K562 (cell line): ENCODE measurements around the gene PPP1R15A. TPM values are rescaled to one million over a fixed set of nuclear protein-coding genes. Genes with fewer than 3 reads are reported as not detected.

ENCODE experiments used
- ATAC-seq: fragments of 200-7000 bp; cut with Tn5 transposase; 3 replicates; pipeline ENCODE4 v1.9.1; 2020; ENCODE audit warnings: moderate library complexity
- BruUV-seq: library from RNA; stranded (reverse); fragments of 400-500 nt; replicated peaks from 2 replicates; lab custom pipeline; 2021; lab: Mats Ljungman, UMichigan
- CTCF ChIA-PET: fragments of 300-600 bp; formaldehyde crosslinking; extraction: SDS; loops from one replicate; lab custom pipeline; 2021; ENCODE audit warnings: low intra/inter-chr PET ratio; lab: Yijun Ruan, JAX
- POLR2A ChIA-PET: fragments of 300-600, 350-650 bp; sonication (Branson Sonifier 250); formaldehyde crosslinking; extraction: SDS; loops from one replicate; lab custom pipeline; 2021; ENCODE audit warnings: antibody characterized with exemption, inconsistent platforms; lab: Yijun Ruan, JAX
- DNase-seq, 4 experiments: peaks; one replicate each; pipeline versions ENCODE4 v3.0.0 to v3.0.0-alpha.2; 2011 to 2018; ENCODE audit warnings: low spot score in 3 of 4, mixed read lengths in 3 of 4; ENCODE audit errors: extremely low read depth in 1 of 4
- FAIRE-seq: peaks from 2 replicates; lab custom pipeline; 2011; peaks lifted over from hg19 to GRCh38; lab: Jason Lieb, UNC
- H2AFZ ChIP-seq: 2 replicates; pipeline ENCODE4 v1.6.0; 2011; ENCODE audit warnings: low read depth, low read length, control low read depth, inconsistent platforms
- H3K27ac ChIP-seq: fragments of 200-600 bp; 3 replicates; pipeline ENCODE4 v1.8.0; 2011; ENCODE audit warnings: low read depth, mild to moderate bottlenecking, control low read depth, inconsistent platforms, low read length, moderate library complexity, mixed read lengths; ENCODE audit errors: extremely low read depth
- H3K27me3 ChIP-seq, 2 experiments: fragments of 300-600 bp in 1 of 2; 2 replicates in 1 of 2; 3 replicates in 1 of 2; pipeline versions ENCODE4 v1.6.0 to v1.8.0; 2011; ENCODE audit warnings: inconsistent platforms in 2 of 2, low read length in 2 of 2, mild to moderate bottlenecking in 1 of 2, mixed read lengths in 1 of 2, moderate library complexity in 1 of 2; ENCODE audit not compliant: control insufficient read depth in 2 of 2, insufficient read depth in 2 of 2
- H3K36me3 ChIP-seq: fragments of 300-600 bp; 3 replicates; pipeline ENCODE4 v1.8.0; 2011; ENCODE audit warnings: mild to moderate bottlenecking, low read length, inconsistent platforms; ENCODE audit not compliant: control insufficient read depth, insufficient read depth
- H3K4me1 ChIP-seq, 2 experiments: fragments of 200-600 bp in 1 of 2; replicated peaks in 1 of 2; 2 replicates in 1 of 2; 3 replicates in 1 of 2; pipeline versions ENCODE4 v1.5.1 to v1.8.0; 2011; ENCODE audit warnings: inconsistent platforms in 2 of 2, low read length in 2 of 2, mild to moderate bottlenecking in 1 of 2, mixed read lengths in 1 of 2, moderate library complexity in 1 of 2; ENCODE audit not compliant: control insufficient read depth in 2 of 2, insufficient read depth in 2 of 2
- H3K4me2 ChIP-seq: 2 replicates; pipeline ENCODE4 v1.6.1; 2011; ENCODE audit warnings: low read length, control low read depth, inconsistent platforms, mixed read lengths; ENCODE audit not compliant: insufficient read depth
- H3K4me3 ChIP-seq: fragments of 200-600 bp; sonication (generic), shearing (Covaris generic); 2 replicates; pipeline ENCODE4 v1.5.1; 2016; ENCODE audit warnings: control low read depth, inconsistent platforms
- H3K79me2 ChIP-seq: fragments of 200-600 bp; 3 replicates; pipeline ENCODE4 v1.8.0; 2011; ENCODE audit warnings: low read length, inconsistent platforms; ENCODE audit not compliant: control insufficient read depth, insufficient read depth
- H3K9ac ChIP-seq, 2 experiments: 2 replicates each; pipeline versions ENCODE4 v1.6.0 to v1.6.1; 2011; ENCODE audit warnings: low read depth in 2 of 2, low read length in 2 of 2, control low read depth in 1 of 2, inconsistent platforms in 1 of 2, mild to moderate bottlenecking in 1 of 2, mixed read lengths in 1 of 2; ENCODE audit not compliant: insufficient read depth in 1 of 2
- H3K9me1 ChIP-seq: one replicate; pipeline ENCODE4 v1.6.0; 2011; ENCODE audit warnings: inconsistent platforms, mild to moderate bottlenecking, low read length, moderate library complexity; ENCODE audit not compliant: control insufficient read depth, insufficient read depth
- H3K9me3 ChIP-seq: replicated peaks from 2 replicates; pipeline ENCODE4 v1.5.1; 2011; ENCODE audit warnings: low read depth, low read length, inconsistent platforms; ENCODE audit not compliant: control insufficient read depth, insufficient read depth
- H4K20me1 ChIP-seq: replicated peaks from 2 replicates; pipeline ENCODE4 v1.6.1; 2011; ENCODE audit warnings: low read length, inconsistent platforms, mixed read lengths; ENCODE audit not compliant: control insufficient read depth, insufficient read depth
- ARID1B ChIP-seq: fragments of 450-650 bp; IDR thresholded peaks from 2 replicates; pipeline ENCODE4 v1.6.1; 2016; ENCODE audit warnings: antibody characterized with exemption, mild to moderate bottlenecking, inconsistent platforms
- COPS2 ChIP-seq: fragments of 450-650 bp; conservative IDR thresholded peaks from 2 replicates; pipeline ENCODE4 v1.6.1; 2016; ENCODE audit warnings: mild to moderate bottlenecking, moderate library complexity
- ELF4 ChIP-seq: fragments of 450-650 bp; formaldehyde crosslinking; IDR thresholded peaks from 2 replicates; pipeline ENCODE4 v1.4.0; 2022; ENCODE audit warnings: missing genetic modification characterization
- ETS2 ChIP-seq: IDR thresholded peaks from 2 replicates; pipeline ENCODE4 v1.6.1; 2016; ENCODE audit warnings: borderline replicate concordance, missing genetic modification characterization, mild to moderate bottlenecking, moderate library complexity, missing compliant biosample characterization; ENCODE audit not compliant: poor library complexity, severe bottlenecking
- FOXJ3 ChIP-seq: sonication (generic); formaldehyde crosslinking; IDR thresholded peaks from 2 replicates; pipeline ENCODE4 v1.4.0; 2020; ENCODE audit warnings: mild to moderate bottlenecking, missing genetic modification reagents
- GABPB2 ChIP-seq: fragments of 250-450 bp; sonication (Bioruptor Pico); conservative IDR thresholded peaks from 2 replicates; pipeline ENCODE4 v1.5.1; 2021; ENCODE audit warnings: mild to moderate bottlenecking
- GTF2A2 ChIP-seq: IDR thresholded peaks from 2 replicates; pipeline ENCODE4 v1.6.1; 2016; ENCODE audit warnings: mild to moderate bottlenecking, missing genetic modification characterization, missing compliant biosample characterization
- HCFC1 ChIP-seq: IDR thresholded peaks from 2 replicates; pipeline ENCODE4 v1.6.1; 2012; ENCODE audit warnings: low read depth, low read length, improper control_type of control experiment
- KLF10 ChIP-seq: fragments of 250-450 bp; sonication (Bioruptor Pico); IDR thresholded peaks from 2 replicates; pipeline ENCODE4 v1.6.1; 2021; ENCODE audit warnings: matching md5 sums
- KLF16 ChIP-seq: IDR thresholded peaks from 2 replicates; pipeline ENCODE4 v1.6.1; 2016; ENCODE audit warnings: antibody characterized with exemption
- NFRKB ChIP-seq: fragments of 450-650 bp; IDR thresholded peaks from 2 replicates; pipeline ENCODE4 v1.6.1; 2016; ENCODE audit warnings: low read depth
- NR3C1 ChIP-seq: sonication (generic); formaldehyde crosslinking; IDR thresholded peaks from 2 replicates; pipeline ENCODE4 v1.8.1; 2022; ENCODE audit warnings: missing genetic modification reagents
- NRF1 ChIP-seq, 2 experiments: fragments of 450-650 bp; IDR thresholded peaks in 1 of 2; conservative IDR thresholded peaks in 1 of 2; 2 replicates each; pipeline ENCODE4 v1.6.1; 2014; ENCODE audit warnings: mild to moderate bottlenecking in 2 of 2
- TCF3 ChIP-seq: sonication (generic); formaldehyde crosslinking; IDR thresholded peaks from 2 replicates; pipeline ENCODE4 v1.4.0; 2020; ENCODE audit warnings: mild to moderate bottlenecking, missing genetic modification reagents
- THRB ChIP-seq: fragments of 450-650 bp; formaldehyde crosslinking; conservative IDR thresholded peaks from 2 replicates; pipeline ENCODE4 v1.4.0; 2022; ENCODE audit warnings: mild to moderate bottlenecking, missing genetic modification characterization
- XRCC3 ChIP-seq: fragments of 450-650 bp; IDR thresholded peaks from 2 replicates; pipeline ENCODE4 v1.6.1; 2017; ENCODE audit warnings: mild to moderate bottlenecking, moderate library complexity
- ZNF347 ChIP-seq: fragments of 450-650 bp; formaldehyde crosslinking; IDR thresholded peaks from 2 replicates; pipeline ENCODE4 v1.4.0; 2020; ENCODE audit warnings: low read depth, mild to moderate bottlenecking, moderate library complexity
- ZNF507 ChIP-seq: conservative IDR thresholded peaks from 2 replicates; pipeline ENCODE4 v1.6.1; 2017; ENCODE audit warnings: missing genetic modification characterization, missing compliant biosample characterization
- WGBS: fragments of 100-300 bp; shearing (Covaris generic); methylation state at CpG from one replicate; pipeline ENCODE4 v1.1.6; 2016; ENCODE audit warnings: low coverage, mixed read lengths; ENCODE audit not compliant: insufficient coverage; ENCODE audit errors: missing lambda C conversion rate; 5-methylcytosine and 5-hydroxymethylcytosine counted together
- in situ Hi-C: fragments of 300-500 bp; cut with MboI; formaldehyde crosslinking; loops from 4 replicates; pipeline ENCODE4 v1.15.0; 2018; ENCODE audit warnings: inconsistent platforms, mixed read lengths
- intact Hi-C: fragments of 100-400 bp; cut with micrococcal nuclease; formaldehyde crosslinking; loops from 2 replicates; pipeline ENCODE4 v1.14.2; 2022
- polyA plus RNA-seq, 8 experiments: library from polyadenylated mRNA; depleted of rRNA in 4 of 8; stranded (reverse) in 5 of 8; unstranded in 3 of 8; fragments of >200 nt; fragmentation: Nextera tagmentation in 2 of 8; fragmentation: Illumina TruSeq in 1 of 8; extraction: Ambion mirVana in 2 of 8; extraction: Trizol in 1 of 8; gene quantifications; 2 replicates each; pipeline versions ENCODE4 v1.2.1 to v1.2.3, GENCODE V29; 2011 to 2014; ENCODE audit warnings: inconsistent platforms in 1 of 8, missing spikeins in 1 of 8
- total RNA-seq, 7 experiments: library from RNA; depleted of rRNA in 6 of 7; stranded (reverse); fragments of >200 nt in 6 of 7; fragmentation: Illumina TruSeq in 2 of 7; extraction: Trizol in 2 of 7; gene quantifications; 2 replicates each; pipeline versions ENCODE4 v1.2.1 to v1.2.3, GENCODE V29; 2011 to 2021; ENCODE audit warnings: low replicate concordance in 1 of 7
- TF ChIP-seq, protein P1 (sequence below): fragments of 450-650 bp; IDR thresholded peaks from 2 replicates; pipeline ENCODE4 v1.6.1; 2016; ENCODE audit warnings: antibody characterized with exemption
- TF ChIP-seq, protein P2 (sequence below): fragments of 450-650 bp; formaldehyde crosslinking; IDR thresholded peaks from 2 replicates; pipeline ENCODE4 v1.4.0; 2022; ENCODE audit warnings: missing genetic modification characterization

Gene PPP1R15A
- total and polyA plus RNA-seq, 9 of the 15 experiments (the other 6 are each of a cell fraction or from before 2014, with no cell fraction given), result 0.42 to 73.7 (median 44.0) TPM

GRCh38 chr19:48872884-48873475 lies 759 bp downstream of the PPP1R15A start:
- no peaks in the 10 kb centered on the region for H3K9me3 ChIP-seq
- POLR2A ChIA-PET, result interaction anchor here (0.6 to 12.2 kb wide), 21 partner anchors 8 to 553 kb away, joined by 3 to 439 read pairs (median 6); partner anchors contain the start of genes BAX, BCAT2, FTL and NUCB1
- peak overlapping the region; percentile 95 for H3K4me2 ChIP-seq
- ATAC-seq (peak; percentile 43), DNase-seq (peak; percentile 54 to 95 (median 73)), FAIRE-seq (peak; percentile 88)
- WGBS, result 0% methylated on average over 14 of the region's 14 CpGs
- H3K27me3 ChIP-seq, result no peaks in the 10 kb centered on the region
- in situ Hi-C loops (loop anchor here (10.0 kb wide), 1 partner anchor 92 kb away; the partner anchor contains the start of gene FTL), intact Hi-C loops (loop anchor here (1.0 to 2.0 kb wide), 2 partner anchors 28 to 94 kb away; partner anchors contain the start of gene NUCB1)
- peaks cover 37% of the 10 kb centered on the region for H4K20me1 ChIP-seq
- peaks cover 55% of the 10 kb centered on the region for H3K79me2 ChIP-seq
- no peak overlapping the region for H2AFZ ChIP-seq
- peaks cover 20 to 42% of the 10 kb centered on the region in 2 experiments for H3K4me1 ChIP-seq
- peak overlapping the region; percentile 87 for H3K4me3 ChIP-seq
- peak overlapping the region; percentile 92 to 93 for H3K9ac ChIP-seq
- H3K36me3 ChIP-seq, result peaks cover 42% of the 10 kb centered on the region
- H3K9me1 ChIP-seq, result no peaks in the 10 kb centered on the region
- peak overlapping the region; percentile 94 for H3K27ac ChIP-seq
- CTCF ChIA-PET, result interaction anchor here (0.5 to 1.1 kb wide), 2 partner anchors 36 to 93 kb away, joined by 3 read pairs; partner anchors contain the start of genes FTL and HSD17B14
- no TSS peak for BruUV-seq
- TF ChIP-seq ZNF507 (no peak), KLF10 (CRISPR knock-in tag) (no peak), COPS2 (no peak), XRCC3 (no peak), GTF2A2 (no peak), FOXJ3 (CRISPR knock-in tag) (peak; percentile 93), NRF1 (conservative IDR thresholded peaks at IDR 0.05 in 1 of 2, IDR thresholded peaks at IDR 0.05 in 1 of 2) (0 out of 4 replicates have a peak, but pooled peaks of 1 of the 2 experiments have one; percentile 13), ELF4 (CRISPR knock-in tag) (no peak; the same call in 1 of the 2 replicates), GABPB2 (CRISPR knock-in tag) (no peak), NFRKB (no peak; the same call in 1 of the 2 replicates), NR3C1 (no peak), HCFC1 (no peak), KLF16 (peak; percentile 39; the same call in 1 of the 2 replicates), ZNF347 (CRISPR knock-in tag) (no peak), ETS2 (no peak), THRB (no peak; the same call in 1 of the 2 replicates), ARID1B (no peak), TCF3 (CRISPR knock-in tag) (no peak; the same call in 1 of the 2 replicates)
- TF ChIP-seq, protein P1, sequence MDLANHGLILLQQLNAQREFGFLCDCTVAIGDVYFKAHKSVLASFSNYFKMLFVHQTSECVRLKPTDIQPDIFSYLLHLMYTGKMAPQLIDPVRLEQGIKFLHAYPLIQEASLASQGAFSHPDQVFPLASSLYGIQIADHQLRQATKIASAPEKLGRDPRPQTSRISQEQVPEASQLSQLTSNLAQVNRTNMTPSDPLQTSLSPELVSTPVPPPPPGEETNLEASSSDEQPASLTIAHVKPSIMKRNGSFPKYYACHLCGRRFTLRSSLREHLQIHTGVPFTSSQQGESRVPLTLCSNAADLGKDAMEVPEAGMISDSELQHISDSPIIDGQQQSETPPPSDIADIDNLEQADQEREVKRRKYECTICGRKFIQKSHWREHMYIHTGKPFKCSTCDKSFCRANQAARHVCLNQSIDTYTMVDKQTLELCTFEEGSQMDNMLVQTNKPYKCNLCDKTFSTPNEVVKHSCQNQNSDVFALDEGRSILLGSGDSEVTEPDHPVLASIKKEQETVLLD, result no peak
- TF ChIP-seq, protein P2, sequence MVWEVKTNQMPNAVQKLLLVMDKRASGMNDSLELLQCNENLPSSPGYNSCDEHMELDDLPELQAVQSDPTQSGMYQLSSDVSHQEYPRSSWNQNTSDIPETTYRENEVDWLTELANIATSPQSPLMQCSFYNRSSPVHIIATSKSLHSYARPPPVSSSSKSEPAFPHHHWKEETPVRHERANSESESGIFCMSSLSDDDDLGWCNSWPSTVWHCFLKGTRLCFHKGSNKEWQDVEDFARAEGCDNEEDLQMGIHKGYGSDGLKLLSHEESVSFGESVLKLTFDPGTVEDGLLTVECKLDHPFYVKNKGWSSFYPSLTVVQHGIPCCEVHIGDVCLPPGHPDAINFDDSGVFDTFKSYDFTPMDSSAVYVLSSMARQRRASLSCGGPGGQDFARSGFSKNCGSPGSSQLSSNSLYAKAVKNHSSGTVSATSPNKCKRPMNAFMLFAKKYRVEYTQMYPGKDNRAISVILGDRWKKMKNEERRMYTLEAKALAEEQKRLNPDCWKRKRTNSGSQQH (CRISPR knock-in tag), result 0 out of 2 replicates have a peak, but pooled peaks have one; percentile 26
